CD14-positive monocyte (primary cell): ENCODE measurements around the gene RASL10B. TPM values are rescaled to one million over a fixed set of nuclear protein-coding genes. Genes with fewer than 3 reads are reported as not detected.

Experiments used
- DNase-seq, 3 donors: peaks; one replicate each; pipeline ENCODE4 v3.0.0-alpha.2; 2011 to 2022
- H2AFZ ChIP-seq: 2 replicates; pipeline ENCODE4 v1.6.0; 2012; ENCODE audit warnings: mild to moderate bottlenecking, low read depth, low read length, inconsistent platforms; ENCODE audit not compliant: insufficient read depth, poor library complexity, severe bottlenecking
- H3K27ac ChIP-seq, 2 donors: 1 replicate in 1 of 2; 2 replicates in 1 of 2; pipeline ENCODE4 v1.5.1; 2012 to 2013; ENCODE audit warnings: low read length in 2 of 2, control low read depth in 1 of 2, inconsistent platforms in 1 of 2, low read depth in 1 of 2, mild to moderate bottlenecking in 1 of 2
- H3K27me3 ChIP-seq, 2 donors: one replicate each; pipeline versions ENCODE4 v1.6.0 to v1.6.1; 2011 to 2013; ENCODE audit warnings: low read length in 2 of 2; ENCODE audit not compliant: control insufficient read depth in 2 of 2, insufficient read depth in 2 of 2
- H3K36me3 ChIP-seq, 2 donors: replicated peaks in 1 of 2; 1 replicate in 1 of 2; 2 replicates in 1 of 2; pipeline versions ENCODE4 v1.5.1 to v1.6.1; 2012 to 2013; ENCODE audit warnings: low read length in 2 of 2, control low read depth in 1 of 2, inconsistent platforms in 1 of 2, mild to moderate bottlenecking in 1 of 2; ENCODE audit not compliant: insufficient read depth in 2 of 2, control insufficient read depth in 1 of 2
- H3K4me1 ChIP-seq, 2 donors: 1 replicate in 1 of 2; 2 replicates in 1 of 2; pipeline versions ENCODE4 v1.5.1 to v1.6.1; 2012 to 2013; ENCODE audit warnings: low read length in 2 of 2, control low read depth in 1 of 2, inconsistent platforms in 1 of 2, mild to moderate bottlenecking in 1 of 2, moderate library complexity in 1 of 2; ENCODE audit not compliant: insufficient read depth in 2 of 2, control insufficient read depth in 1 of 2
- H3K4me2 ChIP-seq: replicated peaks from 2 replicates; pipeline ENCODE3; 2012; ENCODE audit warnings: low read length, moderate library complexity, mild to moderate bottlenecking; ENCODE audit not compliant: poor library complexity, severe bottlenecking; ENCODE audit errors: extremely low read depth
- H3K4me3 ChIP-seq, 3 experiments: fragments of 200-600 bp in 1 of 3; sonication (generic) in 1 of 3; replicated peaks in 1 of 3; 1 replicate in 2 of 3; 2 replicates in 1 of 3; pipeline ENCODE4 v1.5.1; 2011 to 2013; ENCODE audit warnings: low read length in 3 of 3, mild to moderate bottlenecking in 3 of 3, control low read depth in 2 of 3, low read depth in 2 of 3, inconsistent platforms in 1 of 3, moderate library complexity in 1 of 3
- H3K79me2 ChIP-seq: 2 replicates; pipeline ENCODE4 v1.6.0; 2012; ENCODE audit warnings: mild to moderate bottlenecking, control low read depth, inconsistent platforms, low read length, moderate library complexity; ENCODE audit not compliant: insufficient read depth
- H3K9ac ChIP-seq: 2 replicates; pipeline ENCODE4 v1.6.0; 2017; ENCODE audit warnings: low read length, mild to moderate bottlenecking; ENCODE audit not compliant: insufficient read depth, poor library complexity, severe bottlenecking
- H3K9me3 ChIP-seq, 2 donors: replicated peaks in 1 of 2; 1 replicate in 1 of 2; 2 replicates in 1 of 2; pipeline versions ENCODE4 v1.5.1 to v1.6.1; 2012 to 2013; ENCODE audit warnings: low read length in 2 of 2, control low read depth in 1 of 2; ENCODE audit not compliant: control insufficient read depth in 1 of 2, insufficient read depth in 1 of 2
- H4K20me1 ChIP-seq: 2 replicates; pipeline ENCODE4 v1.6.0; 2012; ENCODE audit warnings: mild to moderate bottlenecking, low read length, control low read depth, moderate library complexity; ENCODE audit not compliant: insufficient read depth
- H3K27ac Mint-ChIP-seq, 7 donors: one replicate each; pipeline ENCODE4 v1.8.0; 2020; ENCODE audit warnings: mild to moderate bottlenecking in 7 of 7, mixed read lengths in 7 of 7, moderate library complexity in 6 of 7, inconsistent platforms in 2 of 7
- H3K27me3 Mint-ChIP-seq, 3 donors: one replicate each; pipeline ENCODE4 v1.8.0; 2021 to 2022; ENCODE audit warnings: low read depth in 3 of 3, mild to moderate bottlenecking in 3 of 3, mixed read lengths in 3 of 3, moderate library complexity in 3 of 3, inconsistent platforms in 1 of 3
- H3K36me3 Mint-ChIP-seq, 2 donors: one replicate each; pipeline ENCODE4 v1.8.0; 2020; ENCODE audit warnings: mixed read lengths in 2 of 2, inconsistent platforms in 1 of 2, mild to moderate bottlenecking in 1 of 2
- H3K4me1 Mint-ChIP-seq: one replicate; pipeline ENCODE4 v1.8.0; 2020; ENCODE audit warnings: mild to moderate bottlenecking, mixed read lengths
- H3K4me3 Mint-ChIP-seq, 2 donors: one replicate each; pipeline ENCODE4 v1.8.0; 2020; ENCODE audit warnings: mild to moderate bottlenecking in 2 of 2, mixed read lengths in 2 of 2, moderate library complexity in 1 of 2
- H3K9me3 Mint-ChIP-seq, 7 donors: one replicate each; pipeline ENCODE4 v1.8.0; 2020 to 2022; ENCODE audit warnings: mixed read lengths in 7 of 7, mild to moderate bottlenecking in 6 of 7, moderate library complexity in 6 of 7, inconsistent platforms in 2 of 7
- WGBS: methylation state at CpG from one replicate; pipeline ENCODE4 v1.1.5; 2013; ENCODE audit warnings: missing lambda C conversion rate; ENCODE audit not compliant: insufficient coverage; 5-methylcytosine and 5-hydroxymethylcytosine counted together
- intact Hi-C, 2 donors: fragments of 100-400 bp; cut with micrococcal nuclease; formaldehyde crosslinking; loops; one replicate each; pipeline versions ENCODE4 v1.15.0 to v1.15.1; 2023
- polyA plus RNA-seq, 3 donors: library from polyadenylated mRNA; depleted of rRNA in 1 of 3; unstranded in 2 of 3; stranded (reverse) in 1 of 3; fragments of 300-500 nt in 2 of 3; fragments of >200 nt in 1 of 3; fragmentation: Illumina TruSeq in 2 of 3; gene quantifications; 1 replicate in 2 of 3; 2 replicates in 1 of 3; pipeline ENCODE4 v1.2.3, GENCODE V29; 2012 to 2021
- TF ChIP-seq, protein P1 (sequence below): fragments of 200-600 bp; IDR thresholded peaks from one replicate; pipeline ENCODE4 v1.8.0; 2022; ENCODE audit warnings: antibody characterized with exemption, mild to moderate bottlenecking

Gene RASL10B
- polyA plus RNA-seq, 3 donors, result not detected

DNA sequence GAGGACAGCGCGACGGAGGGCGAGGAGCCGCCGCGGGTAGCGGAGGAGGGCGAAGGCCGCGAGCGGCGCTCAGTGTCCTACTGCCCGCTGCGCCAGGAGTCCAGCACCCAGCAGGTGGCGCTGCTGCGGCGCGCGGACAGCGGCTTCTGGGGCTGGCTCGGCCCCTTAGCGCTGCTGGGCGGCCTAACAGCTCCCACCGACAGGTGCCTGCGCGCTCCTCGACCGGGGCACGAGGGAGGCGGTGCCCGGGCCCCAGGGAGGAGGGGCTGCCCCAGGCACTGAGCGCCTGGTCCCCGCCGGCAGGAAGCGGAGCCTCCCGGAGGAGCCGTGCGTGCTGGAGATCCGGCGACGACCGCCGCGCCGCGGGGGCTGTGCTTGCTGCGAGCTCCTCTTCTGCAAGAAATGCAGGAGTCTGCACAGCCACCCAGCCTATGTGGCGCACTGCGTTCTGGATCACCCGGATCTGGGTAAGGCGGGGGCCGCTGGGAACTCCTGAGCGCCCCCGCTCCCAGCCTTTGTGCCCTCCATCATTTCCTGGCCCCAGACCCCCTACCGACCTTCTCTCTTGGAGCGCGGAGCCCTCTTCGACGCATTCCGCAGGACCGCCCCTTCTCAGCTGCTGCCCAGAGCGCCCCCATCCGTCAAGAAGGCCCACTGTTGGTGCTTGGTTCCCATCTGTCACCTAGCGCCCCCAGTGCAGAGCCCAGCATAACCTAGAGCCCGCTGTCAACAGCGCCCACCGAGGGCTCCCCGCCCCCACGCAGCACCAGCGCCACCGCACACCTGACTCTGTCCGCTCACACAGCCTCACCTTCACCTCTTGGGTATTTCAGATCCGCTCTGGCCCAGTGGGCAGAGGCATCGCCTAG is 32.9 kb downstream of the RASL10B start:
- H3K27ac Mint-ChIP-seq, result peak overlapping the region in 1 of 7 donors; percentile 41
- peak; percentile 80 to 85 (median 80) for DNase-seq
- peaks cover 0 to 4% (median 0%) of the 10 kb centered on the region in 7 donors for H3K9me3 Mint-ChIP-seq
- peak overlapping the region; percentile 92 for H3K4me2 ChIP-seq
- peak overlapping the region; percentile 41 to 76 (median 43) for H3K4me3 ChIP-seq
- H3K36me3 Mint-ChIP-seq, result no peaks in the 10 kb centered on the region
- TF ChIP-seq, protein P1, sequence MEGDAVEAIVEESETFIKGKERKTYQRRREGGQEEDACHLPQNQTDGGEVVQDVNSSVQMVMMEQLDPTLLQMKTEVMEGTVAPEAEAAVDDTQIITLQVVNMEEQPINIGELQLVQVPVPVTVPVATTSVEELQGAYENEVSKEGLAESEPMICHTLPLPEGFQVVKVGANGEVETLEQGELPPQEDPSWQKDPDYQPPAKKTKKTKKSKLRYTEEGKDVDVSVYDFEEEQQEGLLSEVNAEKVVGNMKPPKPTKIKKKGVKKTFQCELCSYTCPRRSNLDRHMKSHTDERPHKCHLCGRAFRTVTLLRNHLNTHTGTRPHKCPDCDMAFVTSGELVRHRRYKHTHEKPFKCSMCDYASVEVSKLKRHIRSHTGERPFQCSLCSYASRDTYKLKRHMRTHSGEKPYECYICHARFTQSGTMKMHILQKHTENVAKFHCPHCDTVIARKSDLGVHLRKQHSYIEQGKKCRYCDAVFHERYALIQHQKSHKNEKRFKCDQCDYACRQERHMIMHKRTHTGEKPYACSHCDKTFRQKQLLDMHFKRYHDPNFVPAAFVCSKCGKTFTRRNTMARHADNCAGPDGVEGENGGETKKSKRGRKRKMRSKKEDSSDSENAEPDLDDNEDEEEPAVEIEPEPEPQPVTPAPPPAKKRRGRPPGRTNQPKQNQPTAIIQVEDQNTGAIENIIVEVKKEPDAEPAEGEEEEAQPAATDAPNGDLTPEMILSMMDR, result peak; percentile 97
- no peaks in the 10 kb centered on the region for H3K36me3 ChIP-seq
- peak overlapping the region; percentile 89 for H2AFZ ChIP-seq
- no peaks in the 10 kb centered on the region for H3K79me2 ChIP-seq
- H3K9me3 ChIP-seq, result no peaks in the 10 kb centered on the region
- no peaks in the 10 kb centered on the region for H4K20me1 ChIP-seq
- peaks cover 9 to 13% of the 10 kb centered on the region in 2 donors for H3K4me1 ChIP-seq
- H3K4me3 Mint-ChIP-seq, result peak overlapping the region; percentile 83 to 97
- under 1% methylated on average over 72 of the region's 75 CpGs for WGBS
- peaks cover 9% of the 10 kb centered on the region for H3K4me1 Mint-ChIP-seq
- intact Hi-C loops, result loop anchor here (2.0 kb wide), 2 partner anchors 40 to 44 kb away; partner anchors contain the start of gene TAF15 (in 1 of the 2)
- H3K9ac ChIP-seq, result peak overlapping the region; percentile 63
- H3K27ac ChIP-seq, result no peak overlapping the region
- H3K27me3 ChIP-seq, result peaks cover 3 to 17% of the 10 kb centered on the region in 2 donors
- peaks cover 19 to 31% (median 30%) of the 10 kb centered on the region in 3 donors for H3K27me3 Mint-ChIP-seq

DNA sequence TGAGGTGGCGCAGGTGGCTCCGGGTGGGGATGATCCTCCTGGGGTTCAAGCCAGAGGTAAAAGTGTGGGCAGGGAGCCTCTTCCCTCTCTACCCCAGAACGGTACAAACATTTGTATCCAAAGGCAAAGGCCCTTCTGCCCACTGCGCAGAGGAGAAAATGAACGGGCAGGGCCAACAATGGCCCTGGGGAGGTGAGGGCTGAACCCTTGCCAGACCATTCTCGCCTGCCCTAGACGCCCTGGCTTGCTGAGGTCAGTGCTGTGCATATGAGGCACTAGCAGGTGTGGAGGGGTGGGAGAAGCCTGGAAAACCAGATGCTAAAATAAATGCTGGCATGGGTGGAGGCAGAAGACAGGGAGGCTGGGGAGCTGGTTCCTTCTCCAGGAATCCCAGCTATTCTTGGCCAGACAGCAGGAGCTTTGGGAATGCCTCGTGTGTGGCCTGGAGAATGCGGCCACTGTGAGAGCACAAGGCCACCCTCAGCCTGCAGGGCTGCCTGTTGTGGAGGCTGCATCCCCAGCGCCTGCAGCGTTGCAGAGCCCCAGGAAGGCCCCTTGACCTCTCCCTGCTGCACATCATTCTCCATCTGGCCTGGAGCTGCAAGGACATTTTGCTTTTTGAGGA is 33.8 kb downstream of the RASL10B start:
- H2AFZ ChIP-seq, result peak overlapping the region; percentile 89
- Mint-ChIP-seq H3K27ac (no peak overlapping the region), H3K9me3 (peaks cover 0 to 4% (median 2%) of the 10 kb centered on the region in 7 donors), H3K4me3 (peak overlapping the region; percentile 83 to 97), H3K36me3 (no peaks in the 10 kb centered on the region), H3K27me3 (peaks cover 21 to 31% (median 27%) of the 10 kb centered on the region in 3 donors), H3K4me1 (peaks cover 9% of the 10 kb centered on the region)
- WGBS, result 92% methylated on average over 7 of the region's 11 CpGs
- no peaks in the 10 kb centered on the region for H4K20me1 ChIP-seq
- H3K27me3 ChIP-seq, result peaks cover 3 to 17% of the 10 kb centered on the region in 2 donors
- peaks cover 9 to 13% of the 10 kb centered on the region in 2 donors for H3K4me1 ChIP-seq
- peak overlapping the region; percentile 92 for H3K4me2 ChIP-seq
- H3K79me2 ChIP-seq, result no peaks in the 10 kb centered on the region
- no peak overlapping the region for H3K4me3 ChIP-seq
- no peak for DNase-seq
- no peaks in the 10 kb centered on the region for H3K36me3 ChIP-seq
- H3K9ac ChIP-seq, result no peak overlapping the region
- H3K27ac ChIP-seq, result no peak overlapping the region
- H3K9me3 ChIP-seq, result no peaks in the 10 kb centered on the region
- TF ChIP-seq, protein P1, result no peak
- intact Hi-C loops, result loop anchor here (2.0 kb wide), 2 partner anchors 40 to 44 kb away; partner anchors contain the start of gene TAF15 (in 1 of the 2)
